HG03520 (cell line): Measurements from ENCODE around the gene CCDC71L.

Experiments
- ATAC-seq: cut with Tn5 transposase; IDR thresholded peaks from one replicate; pipeline ENCODE4 v1.9.1; 2021; ENCODE audit warnings: mild to moderate bottlenecking, moderate library complexity; ENCODE audit not compliant: unreplicated experiment

The CCDC71L gene

DNA sequence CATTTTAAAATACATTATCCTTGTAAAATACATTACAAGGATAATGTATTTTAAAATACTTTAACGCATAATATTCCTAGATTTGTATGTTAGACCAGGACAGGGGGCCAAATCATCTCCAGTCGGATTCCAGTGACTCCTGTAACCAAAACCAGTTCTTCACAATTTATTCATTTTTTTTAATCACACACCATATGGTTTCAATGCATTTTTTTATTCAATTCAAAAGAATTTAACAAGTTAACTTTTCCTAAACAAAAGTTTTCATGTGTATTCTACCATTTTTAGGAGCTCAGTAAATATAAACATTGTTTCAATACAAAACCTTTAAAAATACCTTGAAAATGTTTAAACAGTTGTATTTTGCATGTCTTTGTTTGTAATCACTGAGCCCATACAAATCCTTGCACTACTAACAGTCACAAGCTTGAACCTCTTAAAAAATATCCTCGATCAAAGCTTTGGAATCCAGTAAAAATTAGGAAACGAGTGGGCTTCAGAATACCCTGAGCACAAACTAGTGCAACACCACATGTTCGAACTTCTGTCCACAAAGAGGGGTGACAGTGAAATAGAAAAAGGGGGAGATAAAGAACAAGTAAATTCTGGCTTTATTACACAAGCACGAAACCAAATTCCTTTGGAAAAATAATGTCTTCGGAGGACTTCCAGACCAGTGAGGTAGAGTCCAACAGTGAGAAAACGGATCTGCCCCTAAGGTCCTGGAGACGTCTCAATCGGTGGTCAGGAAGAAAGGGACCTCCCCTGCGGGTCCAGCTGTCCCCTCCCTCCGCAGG, 1.6 kb downstream of the CCDC71L start:
- ATAC-seq: no peak

DNA sequence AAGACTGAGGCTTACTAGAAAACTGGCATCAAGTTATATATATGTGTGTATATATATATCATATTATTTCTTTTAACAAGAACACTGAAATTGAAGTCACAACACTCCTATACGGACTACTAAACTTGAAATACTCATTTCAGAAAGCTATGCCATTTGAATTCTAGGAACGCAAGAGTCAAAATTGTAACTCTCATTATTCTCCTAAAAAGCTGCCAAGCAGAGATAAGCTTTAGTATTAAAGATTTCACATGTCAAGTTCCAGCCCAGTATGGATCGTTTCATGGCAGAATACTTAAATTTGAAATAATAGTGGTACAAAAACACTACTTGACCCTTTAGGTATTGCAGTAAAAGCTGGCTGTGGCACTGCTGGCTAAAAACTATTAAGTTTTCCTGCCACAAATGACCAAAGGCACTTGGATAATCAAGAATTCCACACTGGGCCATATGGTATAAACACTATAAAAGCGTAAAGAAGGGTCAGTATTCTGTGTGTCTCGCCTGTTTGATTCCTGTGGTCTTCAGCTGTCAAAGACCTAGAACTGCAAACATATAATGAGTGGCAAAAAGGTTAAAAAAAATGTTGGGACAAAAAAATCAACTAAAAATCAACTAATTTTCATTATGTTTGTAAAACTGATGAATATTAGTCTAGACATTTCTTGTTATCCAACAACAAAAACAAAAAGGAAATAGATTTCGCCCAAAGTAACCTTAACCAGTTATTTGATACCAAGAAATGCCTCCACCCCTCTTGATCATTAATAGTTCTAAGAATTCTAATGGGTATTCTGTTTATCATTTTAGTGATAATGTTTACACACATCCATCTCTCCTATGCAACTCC, 2.4 kb downstream of the CCDC71L start:
- no peak for ATAC-seq

DNA sequence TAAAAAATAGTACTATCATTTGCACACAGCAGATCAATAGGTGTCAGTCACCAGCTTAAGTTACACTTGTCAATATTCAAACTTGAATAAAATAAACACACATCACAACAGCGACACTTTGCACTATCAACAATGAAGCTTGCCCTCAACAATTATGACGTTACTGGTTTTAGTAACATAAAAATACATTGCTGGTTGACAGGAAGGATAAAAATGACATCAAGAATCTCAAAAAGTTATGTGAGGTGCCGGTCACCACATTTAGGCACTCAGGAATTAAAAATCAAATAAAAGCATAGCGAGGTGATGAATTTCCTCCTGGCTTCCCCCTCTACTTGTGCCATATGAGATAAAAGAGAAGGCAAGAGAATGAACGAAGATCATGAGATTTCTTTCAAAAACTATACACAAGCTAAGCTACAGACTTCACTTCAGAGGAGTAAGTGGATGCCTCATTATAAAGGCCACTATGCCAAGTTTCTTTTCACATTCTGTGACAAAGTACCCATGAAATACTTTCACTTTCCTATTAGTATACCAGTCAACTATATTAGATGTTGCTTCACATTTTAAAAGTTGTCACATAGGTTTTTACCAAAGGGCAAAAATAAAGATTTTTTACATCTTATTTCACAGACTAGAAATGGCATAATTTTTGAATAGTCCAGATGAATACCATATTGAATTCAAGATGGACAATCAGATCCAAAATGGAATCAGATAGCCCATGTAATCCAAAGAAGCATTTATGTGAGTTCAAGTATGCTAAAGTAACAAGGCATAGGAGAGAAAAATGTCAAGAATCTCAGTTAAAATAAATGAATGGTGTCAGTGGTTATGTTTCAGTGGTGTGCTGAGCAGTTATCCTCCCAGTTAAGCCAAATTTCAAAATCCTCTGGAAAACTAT, 3.6 kb downstream of the CCDC71L start:
- ATAC-seq: no peak

DNA sequence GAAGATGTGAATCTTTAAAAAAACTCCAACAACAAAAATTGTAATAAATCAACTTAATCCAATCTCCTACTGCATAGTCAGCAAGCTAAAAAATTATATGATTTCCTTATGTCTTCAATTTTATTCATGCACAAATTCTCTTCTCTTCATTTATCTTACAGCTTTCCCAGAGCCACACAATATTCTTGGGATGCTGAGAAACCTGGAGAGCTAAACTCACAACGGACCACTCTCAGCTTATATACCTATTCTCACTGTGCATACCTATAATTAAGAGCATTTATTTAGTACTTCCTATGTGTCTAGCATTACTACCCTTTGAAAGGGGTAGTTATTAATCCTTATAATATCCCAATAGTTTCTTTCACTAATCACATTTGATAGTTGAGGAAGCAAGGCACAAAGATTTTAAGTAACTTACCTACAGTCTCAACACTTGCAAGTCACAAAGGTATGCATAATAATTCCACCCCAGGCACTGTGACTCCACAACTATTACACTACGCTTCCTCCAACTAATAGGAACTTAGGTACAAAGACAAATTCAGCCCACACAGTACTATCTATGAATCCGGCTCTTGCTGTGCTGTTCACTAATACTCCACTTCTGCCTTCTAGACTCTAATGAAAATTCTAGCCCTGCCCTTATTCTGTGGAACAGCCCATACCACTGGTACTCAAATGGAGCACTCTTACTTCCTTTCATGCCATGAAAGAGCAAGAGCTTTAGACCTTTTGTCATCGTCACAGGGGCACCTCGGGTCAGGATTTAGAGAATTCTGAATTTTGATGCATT, 5.1 kb downstream of the CCDC71L start:
- no peak for ATAC-seq

DNA sequence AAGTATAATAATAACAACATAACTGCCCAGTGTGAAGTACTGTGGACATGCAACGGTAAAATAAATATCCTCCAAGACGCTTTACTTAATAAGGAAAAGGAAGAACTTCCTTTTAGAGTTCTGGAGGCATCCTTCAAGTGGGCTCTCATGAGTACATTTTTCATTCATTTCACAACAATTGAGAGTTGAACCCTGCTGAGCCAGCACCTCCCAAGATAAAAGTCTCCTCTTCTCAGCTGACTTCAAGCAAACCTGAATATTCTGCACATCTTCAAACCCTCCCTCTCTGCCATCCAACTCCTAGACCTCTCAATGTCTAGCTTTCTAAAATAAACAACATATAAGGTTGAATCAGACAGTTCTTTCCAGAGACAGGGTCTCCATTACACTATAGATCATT, 7.5 kb downstream of the CCDC71L start:
- ATAC-seq: no peak

DNA sequence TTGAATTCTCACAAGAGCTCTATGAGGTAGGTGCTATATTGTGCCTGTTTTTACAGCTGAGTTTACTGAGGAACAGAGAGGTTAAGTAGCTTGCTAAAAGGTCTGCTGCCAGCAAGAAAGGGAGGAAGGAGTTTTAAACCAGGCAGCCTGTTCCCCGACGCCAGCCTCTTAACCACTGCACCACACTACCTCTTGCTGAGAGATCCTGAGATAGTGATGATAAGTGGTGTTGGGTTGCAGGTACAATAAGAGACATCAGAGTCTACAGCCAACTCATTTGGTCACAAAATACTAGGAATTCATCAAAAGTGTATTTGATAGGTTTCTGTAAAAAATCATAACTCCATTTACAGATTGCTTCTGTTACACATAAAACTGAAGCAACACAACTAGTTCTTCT, 8.0 kb downstream of the CCDC71L start:
- no peak for ATAC-seq

DNA sequence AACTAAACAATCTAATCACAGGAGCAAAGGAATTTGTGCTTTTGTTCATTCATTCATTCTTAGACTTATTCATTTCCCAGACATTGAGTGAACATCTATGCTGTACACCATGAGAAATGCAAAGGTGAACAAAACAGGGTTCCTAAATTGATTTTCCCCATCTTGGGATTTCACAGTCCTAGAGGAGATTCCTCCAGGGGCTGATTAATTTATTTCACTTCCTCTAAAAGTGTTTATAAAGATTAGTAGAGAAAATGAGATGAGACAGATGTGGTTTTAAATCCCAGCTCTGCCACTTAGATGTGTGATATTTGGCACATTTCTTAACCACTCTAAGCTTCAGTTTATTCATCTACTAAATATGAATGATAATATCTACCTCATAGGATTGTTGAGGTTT, 8.9 kb downstream of the CCDC71L start:
- no peak for ATAC-seq

DNA sequence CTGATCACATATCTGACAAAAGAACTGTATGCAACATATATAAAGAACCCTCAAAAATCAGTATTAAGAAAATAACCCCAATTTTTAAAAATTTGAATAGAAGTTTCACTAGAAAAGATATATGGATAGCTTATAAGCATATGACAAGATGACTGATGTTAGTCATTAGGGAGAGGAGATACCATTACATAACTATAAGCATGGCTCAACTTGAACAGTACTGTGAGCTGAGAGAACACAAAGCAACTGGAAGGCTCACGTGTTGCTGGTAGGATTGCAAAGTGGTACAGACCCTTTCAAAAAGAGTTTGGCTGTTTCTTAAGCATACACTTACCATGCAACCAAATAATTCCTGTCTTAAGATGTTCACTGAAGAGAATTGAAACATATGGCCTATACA, 14.7 kb downstream of the CCDC71L start:
- ATAC-seq: no peak

DNA sequence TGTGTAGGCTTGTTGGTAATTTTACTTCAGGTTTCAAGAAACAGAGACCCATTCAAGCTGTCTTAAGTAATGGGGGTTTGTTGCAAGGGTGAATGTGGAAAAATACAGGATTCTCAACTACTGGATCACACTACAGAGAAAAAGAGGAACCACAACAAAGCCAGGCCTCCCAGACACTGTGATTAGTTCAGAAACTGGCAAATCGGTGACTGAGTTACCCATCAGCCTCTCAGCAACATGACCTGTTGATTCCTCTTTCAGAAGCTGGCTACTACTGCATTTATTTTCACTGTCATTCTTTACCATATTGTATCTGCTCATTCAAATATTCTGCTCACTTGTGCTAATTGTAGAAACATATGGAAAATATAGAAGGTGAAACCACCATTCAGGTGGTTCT, 16.0 kb downstream of the CCDC71L start:
- ATAC-seq: peak; percentile 56

DNA sequence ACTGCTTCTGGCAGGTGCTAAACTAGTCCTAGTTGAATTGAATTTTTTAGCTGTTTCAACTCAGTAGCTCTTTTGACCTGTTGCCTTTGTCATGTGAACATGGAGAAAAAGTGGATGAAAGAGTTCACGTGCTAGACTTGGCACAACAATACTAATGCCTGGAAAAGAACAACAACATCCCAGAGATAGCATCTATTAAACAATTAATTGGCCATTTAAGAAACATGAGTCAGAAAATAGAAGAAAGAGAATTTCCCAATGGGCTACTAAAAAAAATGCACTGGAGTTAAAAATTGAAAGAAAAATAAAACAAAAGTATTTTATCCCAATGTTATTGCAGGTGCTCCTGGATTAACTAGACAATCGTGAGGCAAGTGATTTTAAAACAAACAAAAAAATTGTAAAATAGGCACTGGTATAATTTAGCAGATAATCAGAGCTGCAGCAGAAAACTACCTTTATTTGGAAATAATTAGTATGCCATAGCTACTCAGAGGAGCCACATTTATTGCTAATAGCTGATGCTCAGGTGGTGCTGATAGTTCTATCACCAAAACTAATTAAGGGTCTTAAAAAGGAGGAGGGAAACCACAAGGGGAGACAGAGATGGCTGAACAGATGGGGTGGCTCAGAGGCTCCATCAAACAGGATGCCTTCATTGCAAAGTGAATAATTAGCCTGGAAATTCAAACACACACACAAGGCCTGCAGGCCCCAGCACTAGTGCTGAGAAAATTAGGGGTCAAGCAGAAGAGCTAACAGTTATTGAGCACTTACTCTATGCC, 17.6 kb downstream of the CCDC71L start:
- no peak for ATAC-seq

DNA sequence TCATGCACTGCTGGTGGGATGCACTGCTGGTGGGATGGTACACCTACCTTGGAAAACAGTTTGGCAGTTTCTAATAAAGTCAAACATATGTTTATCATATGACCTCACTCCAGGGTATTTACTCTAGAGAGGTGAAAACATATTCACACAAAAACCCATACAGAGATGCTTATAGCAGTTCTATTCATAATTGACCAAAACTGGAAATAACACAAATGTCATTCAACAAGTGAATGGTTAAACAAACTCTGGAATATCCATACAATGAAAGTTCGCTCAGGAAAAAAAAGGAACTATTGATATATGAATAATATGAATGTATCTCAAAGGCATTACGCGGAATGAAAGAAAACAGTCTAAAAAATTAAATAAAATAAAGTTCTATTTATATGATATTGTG, 19.5 kb downstream of the CCDC71L start:
- ATAC-seq: no peak

DNA sequence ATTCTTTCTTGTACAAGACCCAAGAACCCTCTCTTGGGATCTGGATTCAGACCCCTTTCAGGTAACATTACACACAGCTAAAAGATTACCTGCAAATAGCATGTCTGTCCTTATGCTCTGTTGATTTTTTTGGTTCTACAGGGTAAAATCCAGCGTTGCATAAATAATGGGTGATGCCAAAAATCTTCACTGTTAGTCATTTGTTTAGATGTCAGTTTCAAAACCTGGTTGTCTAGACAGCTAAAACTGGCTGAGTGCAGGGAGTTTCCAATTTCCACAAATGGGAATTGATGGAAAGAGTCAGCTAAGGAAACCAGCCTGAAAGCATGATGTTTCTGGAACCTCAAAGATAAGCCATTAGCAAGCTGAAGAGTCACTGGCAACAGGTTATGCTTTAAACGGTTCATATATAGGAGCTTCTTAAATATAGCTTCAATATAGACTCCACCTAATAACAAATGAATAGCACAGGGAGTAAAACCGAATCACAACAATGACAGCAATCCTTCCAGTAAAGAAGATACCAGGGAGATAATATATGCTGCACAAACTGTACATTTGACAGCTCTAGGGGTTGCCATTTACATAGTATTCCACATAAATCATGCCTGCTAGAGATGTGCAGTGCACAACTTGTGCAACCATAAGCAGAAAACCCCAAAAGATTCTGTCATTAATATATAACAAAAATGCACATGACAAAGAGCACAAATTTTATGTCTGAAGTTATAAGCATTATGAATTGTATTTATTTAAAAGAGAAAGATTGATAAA, 20.4 kb downstream of the CCDC71L start:
- no peak for ATAC-seq

DNA sequence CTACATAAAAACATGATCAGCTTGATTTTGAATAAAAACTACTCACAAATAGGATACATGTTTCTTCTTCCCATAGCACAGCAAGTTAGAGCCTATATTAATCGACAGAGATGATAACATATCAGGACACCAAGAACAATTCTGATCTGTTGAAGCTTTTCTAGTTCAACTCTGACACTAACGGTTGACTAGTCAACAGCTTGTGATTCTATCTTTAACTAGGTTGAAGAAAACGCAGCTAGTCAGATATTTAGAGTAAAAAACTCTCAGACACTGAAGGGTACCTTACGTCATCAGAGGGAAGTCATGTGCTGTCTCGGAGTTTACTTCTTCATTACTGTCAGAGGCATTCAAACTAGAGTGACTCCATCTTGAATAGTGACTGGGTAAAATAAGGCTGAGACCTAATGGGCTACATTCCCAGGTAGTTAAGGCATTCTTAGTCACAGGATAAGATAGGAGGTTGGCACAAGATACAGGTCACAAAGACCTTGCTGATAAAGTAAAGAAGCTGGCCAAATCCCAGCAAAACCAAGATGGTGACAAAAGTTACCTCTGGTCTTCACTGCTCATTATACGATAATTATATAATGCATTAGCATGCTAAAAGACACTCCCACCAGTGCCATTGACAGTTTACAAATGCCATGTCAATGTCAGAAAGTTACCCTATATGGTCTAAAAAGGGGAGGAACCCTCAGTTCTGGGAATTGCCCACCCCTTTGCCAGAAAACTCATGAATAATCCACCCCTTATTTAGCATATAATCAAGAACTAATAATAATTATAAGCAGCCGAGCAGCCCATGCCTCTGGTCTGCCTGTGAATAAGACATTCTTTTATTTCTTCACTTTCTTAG, 21.3 kb downstream of the CCDC71L start:
- ATAC-seq: no peak

DNA sequence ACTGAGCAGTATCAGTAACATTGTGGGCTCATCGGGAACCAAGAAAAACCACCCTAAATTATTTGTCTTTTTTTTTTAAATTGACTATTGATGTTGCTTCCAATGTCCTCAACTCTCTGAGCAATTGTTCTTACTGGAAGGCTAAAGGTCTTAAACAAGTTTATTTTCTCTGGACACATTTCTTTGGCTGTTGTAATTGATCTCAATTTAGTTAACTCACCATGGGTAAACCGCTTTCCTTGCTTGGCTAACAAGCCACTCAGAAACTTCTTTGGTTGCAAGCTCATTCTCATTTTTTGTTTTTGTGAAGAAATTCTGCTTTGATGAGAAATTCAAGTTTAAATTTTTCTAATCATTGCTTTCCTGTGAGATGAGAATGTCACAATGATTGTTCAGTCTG, 25.5 kb downstream of the CCDC71L start:
- no peak for ATAC-seq

DNA sequence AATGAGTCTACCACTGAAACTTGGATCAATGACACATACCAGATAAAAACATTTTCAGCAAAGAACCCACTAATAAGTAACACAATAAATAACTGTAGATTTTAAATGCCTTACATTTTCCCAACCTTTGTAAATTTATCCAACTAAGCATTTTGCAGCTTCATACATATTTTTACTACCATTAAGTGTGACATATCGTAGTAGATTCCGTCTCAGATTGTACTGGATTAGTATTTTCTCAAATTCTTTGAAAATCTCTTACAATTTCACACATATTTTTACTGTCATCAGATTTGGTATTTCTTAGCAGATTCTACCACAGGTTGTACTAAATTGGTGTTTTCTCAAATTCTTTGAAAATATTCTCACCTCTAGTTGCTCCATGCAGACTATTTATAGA, 26.0 kb downstream of the CCDC71L start:
- ATAC-seq: no peak

DNA sequence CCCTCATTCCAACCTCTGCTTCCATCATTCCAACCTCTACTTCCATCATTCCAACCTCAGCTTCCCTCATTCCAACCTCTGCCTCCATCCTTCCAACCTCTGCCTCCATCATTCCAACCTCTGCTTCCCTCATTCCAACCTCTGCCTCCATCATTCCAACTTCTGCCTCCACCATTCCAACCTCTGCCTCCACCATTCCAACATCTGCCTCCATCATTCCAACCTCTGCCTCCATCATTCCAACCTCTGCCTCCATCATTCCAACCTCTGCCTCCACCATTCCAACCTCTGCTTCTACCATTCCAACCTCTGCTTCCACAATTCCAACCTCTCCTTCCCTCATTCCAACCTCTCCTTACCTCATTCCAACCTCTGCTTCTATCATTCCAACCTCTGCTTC, 30.3 kb downstream of the CCDC71L start:
- ATAC-seq: no peak

DNA sequence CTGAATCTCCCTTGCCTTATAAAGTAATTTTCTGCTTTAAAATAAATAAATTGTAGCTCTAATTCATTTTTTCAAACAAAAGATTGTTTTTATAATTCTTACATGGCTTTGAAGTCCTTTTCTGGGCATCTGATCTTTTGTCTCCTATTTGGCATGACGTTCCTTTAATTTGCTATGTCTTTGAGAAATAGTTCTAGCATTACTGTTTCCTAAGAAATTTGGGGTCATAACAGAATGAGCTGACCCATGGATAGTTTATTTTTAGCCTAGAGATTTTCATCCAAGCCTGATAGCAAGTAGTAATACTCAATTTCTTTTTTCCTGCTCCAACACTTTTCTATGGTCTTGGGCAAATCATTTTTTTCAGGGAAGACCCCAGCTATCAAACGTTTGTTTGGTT, 31.4 kb downstream of the CCDC71L start:
- ATAC-seq: no peak
